ENCODE data around the gene BRME1. TPM values are rescaled to one million over a fixed set of nuclear protein-coding genes. Genes with fewer than 3 reads are reported as not detected.

Gene BRME1
- total and polyA plus RNA-seq, 5 donors from 2014 or later: 0.24 to 1.7 (median 0.58) TPM; not detected in 1

GRCh38 chr19:13894552-13894951 lies 11.4 kb downstream of the BRME1 start:
- no peak overlapping the region for H3K4me3 Mint-ChIP-seq
- H3K9me3 ChIP-seq (ENCODE audit: control insufficient read depth in 2 of 2, low read length in 2 of 2): no peaks in the 10 kb centered on the region
- no peaks in the 10 kb centered on the region for H3K4me1 Mint-ChIP-seq
- no peaks in the 10 kb centered on the region for H3K4me1 ChIP-seq (ENCODE audit: control insufficient read depth, insufficient read depth, low read length, poor library complexity, severe bottlenecking)
- no peaks in the 10 kb centered on the region for H3K27me3 ChIP-seq (ENCODE audit: control insufficient read depth, insufficient read depth, low read length)
- H3K36me3 Mint-ChIP-seq: no peaks in the 10 kb centered on the region
- H3K27me3 Mint-ChIP-seq: no peaks in the 10 kb centered on the region
- DNase-seq (no peak), ATAC-seq (ENCODE audit: low read depth in 2 of 2) (no peak)
- no peak overlapping the region for H3K4me3 ChIP-seq (ENCODE audit: low read depth, low read length)
- H3K27ac Mint-ChIP-seq: no peak overlapping the region
- no peak overlapping the region for H3K27ac ChIP-seq (ENCODE audit: insufficient read depth, low read length, poor library complexity, severe bottlenecking)
- no peaks in the 10 kb centered on the region for H3K36me3 ChIP-seq (ENCODE audit: control insufficient read depth, insufficient read depth, low read length)
- H3K9me3 Mint-ChIP-seq: no peaks in the 10 kb centered on the region

- no peaks in the 10 kb centered on the region for H3K36me3 ChIP-seq (ENCODE audit: control insufficient read depth, insufficient read depth, low read length)
- H3K27ac ChIP-seq (ENCODE audit: insufficient read depth, low read length, poor library complexity, severe bottlenecking): no peak overlapping the region
- no peaks in the 10 kb centered on the region for H3K9me3 Mint-ChIP-seq
- no peaks in the 10 kb centered on the region for H3K9me3 ChIP-seq (ENCODE audit: control insufficient read depth in 2 of 2, low read length in 2 of 2)
- H3K4me1 Mint-ChIP-seq: no peaks in the 10 kb centered on the region
- no peak for ATAC-seq (ENCODE audit: low read depth in 2 of 2)
- no peaks in the 10 kb centered on the region for H3K27me3 ChIP-seq (ENCODE audit: control insufficient read depth, insufficient read depth, low read length)
- DNase-seq: no peak
- no peaks in the 10 kb centered on the region for H3K27me3 Mint-ChIP-seq
- H3K36me3 Mint-ChIP-seq: no peaks in the 10 kb centered on the region
- no peaks in the 10 kb centered on the region for H3K4me1 ChIP-seq (ENCODE audit: control insufficient read depth, insufficient read depth, low read length, poor library complexity, severe bottlenecking)
- H3K4me3 ChIP-seq (ENCODE audit: low read depth, low read length): no peak overlapping the region
- H3K27ac Mint-ChIP-seq: no peak overlapping the region
- no peak overlapping the region for H3K4me3 Mint-ChIP-seq
These were observed 13.0 kb downstream of the BRME1 start for GRCh38 chr19:13892870-13893269.

GRCh38 chr19:13890136-13890535 lies 15.8 kb downstream of the BRME1 start:
- Mint-ChIP-seq H3K36me3 (no peaks in the 10 kb centered on the region), H3K27ac (no peak overlapping the region), H3K9me3 (no peaks in the 10 kb centered on the region), H3K4me1 (no peaks in the 10 kb centered on the region), H3K27me3 (no peaks in the 10 kb centered on the region), H3K4me3 (no peak overlapping the region)
- H3K4me3 ChIP-seq (ENCODE audit: low read depth, low read length): no peak overlapping the region
- H3K36me3 ChIP-seq (ENCODE audit: control insufficient read depth, insufficient read depth, low read length): no peaks in the 10 kb centered on the region
- H3K27ac ChIP-seq (ENCODE audit: insufficient read depth, low read length, poor library complexity, severe bottlenecking): no peak overlapping the region
- ATAC-seq (ENCODE audit: low read depth in 2 of 2) (no peak), DNase-seq (no peak)
- H3K4me1 ChIP-seq (ENCODE audit: control insufficient read depth, insufficient read depth, low read length, poor library complexity, severe bottlenecking): no peaks in the 10 kb centered on the region
- no peaks in the 10 kb centered on the region for H3K9me3 ChIP-seq (ENCODE audit: control insufficient read depth in 2 of 2, low read length in 2 of 2)
- no peaks in the 10 kb centered on the region for H3K27me3 ChIP-seq (ENCODE audit: control insufficient read depth, insufficient read depth, low read length)

- H3K9me3 Mint-ChIP-seq: no peaks in the 10 kb centered on the region
- Histone ChIP-seq H3K4me1 (ENCODE audit: control insufficient read depth, insufficient read depth, low read length, poor library complexity, severe bottlenecking) (peaks cover 3% of the 10 kb centered on the region), H3K4me3 (ENCODE audit: low read depth, low read length) (no peak overlapping the region), H3K27ac (ENCODE audit: insufficient read depth, low read length, poor library complexity, severe bottlenecking) (no peak overlapping the region), H3K27me3 (ENCODE audit: control insufficient read depth, insufficient read depth, low read length) (no peaks in the 10 kb centered on the region), H3K9me3 (ENCODE audit: control insufficient read depth in 2 of 2, low read length in 2 of 2) (no peaks in the 10 kb centered on the region), H3K36me3 (ENCODE audit: control insufficient read depth, insufficient read depth, low read length) (no peaks in the 10 kb centered on the region)
- peak overlapping the region in 1 of 3 donors; percentile 43 for H3K27ac Mint-ChIP-seq
- no peak overlapping the region for H3K4me3 Mint-ChIP-seq
- no peaks in the 10 kb centered on the region for H3K27me3 Mint-ChIP-seq
- H3K4me1 Mint-ChIP-seq: peaks cover 0 to 8% (median 0%) of the 10 kb centered on the region in 4 donors
- DNase-seq (no peak), ATAC-seq (ENCODE audit: low read depth in 2 of 2) (no peak)
- no peaks in the 10 kb centered on the region for H3K36me3 Mint-ChIP-seq
These were observed 17.6 kb downstream of the BRME1 start for GRCh38 chr19:13888281-13888680.

- Mint-ChIP-seq H3K4me1 (peaks cover 0 to 15% (median 2%) of the 10 kb centered on the region in 4 donors), H3K27me3 (no peaks in the 10 kb centered on the region), H3K36me3 (no peaks in the 10 kb centered on the region), H3K9me3 (no peaks in the 10 kb centered on the region), H3K27ac (no peak overlapping the region), H3K4me3 (peak overlapping the region in 1 of 4 donors; percentile 35)
- ATAC-seq (ENCODE audit: low read depth in 2 of 2) (no peak), DNase-seq (no peak)
- H3K36me3 ChIP-seq (ENCODE audit: control insufficient read depth, insufficient read depth, low read length): no peaks in the 10 kb centered on the region
- H3K27ac ChIP-seq (ENCODE audit: insufficient read depth, low read length, poor library complexity, severe bottlenecking): no peak overlapping the region
- no peaks in the 10 kb centered on the region for H3K9me3 ChIP-seq (ENCODE audit: control insufficient read depth in 2 of 2, low read length in 2 of 2)
- H3K27me3 ChIP-seq (ENCODE audit: control insufficient read depth, insufficient read depth, low read length): no peaks in the 10 kb centered on the region
- H3K4me3 ChIP-seq (ENCODE audit: low read depth, low read length): no peak overlapping the region
- peaks cover 10% of the 10 kb centered on the region for H3K4me1 ChIP-seq (ENCODE audit: control insufficient read depth, insufficient read depth, low read length, poor library complexity, severe bottlenecking)
These were observed 18.4 kb downstream of the BRME1 start for GRCh38 chr19:13887517-13887916.

GRCh38 chr19:13887018-13887436 lies 18.9 kb downstream of the BRME1 start:
- Mint-ChIP-seq H3K36me3 (no peaks in the 10 kb centered on the region), H3K4me3 (peak overlapping the region in 1 of 4 donors; percentile 35), H3K27me3 (no peaks in the 10 kb centered on the region), H3K4me1 (peaks cover 3 to 20% (median 6%) of the 10 kb centered on the region in 4 donors), H3K27ac (no peak overlapping the region), H3K9me3 (no peaks in the 10 kb centered on the region)
- H3K4me3 ChIP-seq (ENCODE audit: low read depth, low read length): no peak overlapping the region
- no peaks in the 10 kb centered on the region for H3K27me3 ChIP-seq (ENCODE audit: control insufficient read depth, insufficient read depth, low read length)
- no peak overlapping the region for H3K27ac ChIP-seq (ENCODE audit: insufficient read depth, low read length, poor library complexity, severe bottlenecking)
- no peaks in the 10 kb centered on the region for H3K36me3 ChIP-seq (ENCODE audit: control insufficient read depth, insufficient read depth, low read length)
- H3K4me1 ChIP-seq (ENCODE audit: control insufficient read depth, insufficient read depth, low read length, poor library complexity, severe bottlenecking): peaks cover 15% of the 10 kb centered on the region
- DNase-seq (no peak), ATAC-seq (ENCODE audit: low read depth in 2 of 2) (peak in 1 of 2 donors; percentile 19)
- H3K9me3 ChIP-seq (ENCODE audit: control insufficient read depth in 2 of 2, low read length in 2 of 2): no peaks in the 10 kb centered on the region

GRCh38 chr19:13885826-13886365 lies 20.0 kb downstream of the BRME1 start:
- Mint-ChIP-seq H3K27me3 (no peaks in the 10 kb centered on the region), H3K4me1 (peaks cover 3 to 31% (median 13%) of the 10 kb centered on the region in 4 donors), H3K27ac (no peak overlapping the region), H3K4me3 (no peak overlapping the region), H3K36me3 (no peaks in the 10 kb centered on the region), H3K9me3 (no peaks in the 10 kb centered on the region)
- Histone ChIP-seq H3K4me3 (ENCODE audit: low read depth, low read length) (no peak overlapping the region), H3K9me3 (ENCODE audit: control insufficient read depth in 2 of 2, low read length in 2 of 2) (no peaks in the 10 kb centered on the region), H3K36me3 (ENCODE audit: control insufficient read depth, insufficient read depth, low read length) (no peaks in the 10 kb centered on the region), H3K27ac (ENCODE audit: insufficient read depth, low read length, poor library complexity, severe bottlenecking) (no peak overlapping the region), H3K27me3 (ENCODE audit: control insufficient read depth, insufficient read depth, low read length) (no peaks in the 10 kb centered on the region), H3K4me1 (ENCODE audit: control insufficient read depth, insufficient read depth, low read length, poor library complexity, severe bottlenecking) (peaks cover 26% of the 10 kb centered on the region)
- DNase-seq (no peak), ATAC-seq (ENCODE audit: low read depth in 2 of 2) (no peak)
